ENCODE results near the gene PEG3.

DNA sequence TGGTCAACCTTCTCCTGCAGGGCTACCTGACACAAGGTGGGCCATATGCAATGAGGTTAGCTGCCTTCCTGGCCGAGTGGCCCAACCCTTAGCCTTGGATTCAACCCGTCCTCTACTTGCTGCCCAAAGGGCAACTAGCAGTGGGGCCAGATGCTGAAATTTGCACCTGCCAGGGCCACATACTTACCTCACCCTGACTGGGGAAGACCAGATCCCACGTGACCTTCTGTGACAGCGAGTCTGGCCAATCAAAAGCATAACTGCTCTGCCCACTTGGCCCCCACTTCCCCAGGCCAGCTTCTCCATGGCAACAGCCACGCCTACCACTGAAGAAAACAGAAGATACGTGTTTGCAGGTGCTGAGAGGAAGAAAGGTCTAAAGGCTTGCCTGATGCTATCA is 10.9 kb downstream of the PEG3 start:
- no peak for TF ChIP-seq ZNF396 (CRISPR knock-in tag; IDR thresholded peaks at IDR 0.05; ENCODE audit: borderline replicate concordance)
- TF ChIP-seq MYBL2 (CRISPR knock-in tag; IDR thresholded peaks at IDR 0.05) = no peak
- no peak for TF ChIP-seq ZNF232 (CRISPR knock-in tag; IDR thresholded peaks at IDR 0.05)
- TF ChIP-seq, protein P1, sequence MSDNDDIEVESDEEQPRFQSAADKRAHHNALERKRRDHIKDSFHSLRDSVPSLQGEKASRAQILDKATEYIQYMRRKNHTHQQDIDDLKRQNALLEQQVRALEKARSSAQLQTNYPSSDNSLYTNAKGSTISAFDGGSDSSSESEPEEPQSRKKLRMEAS (CRISPR knock-in tag; IDR thresholded peaks at IDR 0.05) = no peak
- TF ChIP-seq IRF2 (CRISPR knock-in tag; IDR thresholded peaks at IDR 0.05; ENCODE audit: borderline replicate concordance, low read depth) = no peak
- TF ChIP-seq TCF7 (CRISPR knock-in tag; IDR thresholded peaks at IDR 0.05; ENCODE audit: low read depth) = no peak
- TF ChIP-seq CREB1 (CRISPR knock-in tag; IDR thresholded peaks at IDR 0.05) = no peak
- TF ChIP-seq TEAD4 (CRISPR knock-in tag; IDR thresholded peaks at IDR 0.05) = no peak
- TF ChIP-seq, protein P2, sequence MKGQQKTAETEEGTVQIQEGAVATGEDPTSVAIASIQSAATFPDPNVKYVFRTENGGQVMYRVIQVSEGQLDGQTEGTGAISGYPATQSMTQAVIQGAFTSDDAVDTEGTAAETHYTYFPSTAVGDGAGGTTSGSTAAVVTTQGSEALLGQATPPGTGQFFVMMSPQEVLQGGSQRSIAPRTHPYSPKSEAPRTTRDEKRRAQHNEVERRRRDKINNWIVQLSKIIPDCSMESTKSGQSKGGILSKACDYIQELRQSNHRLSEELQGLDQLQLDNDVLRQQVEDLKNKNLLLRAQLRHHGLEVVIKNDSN (CRISPR knock-in tag; IDR thresholded peaks at IDR 0.05) = no peak
- TF ChIP-seq, protein P3, sequence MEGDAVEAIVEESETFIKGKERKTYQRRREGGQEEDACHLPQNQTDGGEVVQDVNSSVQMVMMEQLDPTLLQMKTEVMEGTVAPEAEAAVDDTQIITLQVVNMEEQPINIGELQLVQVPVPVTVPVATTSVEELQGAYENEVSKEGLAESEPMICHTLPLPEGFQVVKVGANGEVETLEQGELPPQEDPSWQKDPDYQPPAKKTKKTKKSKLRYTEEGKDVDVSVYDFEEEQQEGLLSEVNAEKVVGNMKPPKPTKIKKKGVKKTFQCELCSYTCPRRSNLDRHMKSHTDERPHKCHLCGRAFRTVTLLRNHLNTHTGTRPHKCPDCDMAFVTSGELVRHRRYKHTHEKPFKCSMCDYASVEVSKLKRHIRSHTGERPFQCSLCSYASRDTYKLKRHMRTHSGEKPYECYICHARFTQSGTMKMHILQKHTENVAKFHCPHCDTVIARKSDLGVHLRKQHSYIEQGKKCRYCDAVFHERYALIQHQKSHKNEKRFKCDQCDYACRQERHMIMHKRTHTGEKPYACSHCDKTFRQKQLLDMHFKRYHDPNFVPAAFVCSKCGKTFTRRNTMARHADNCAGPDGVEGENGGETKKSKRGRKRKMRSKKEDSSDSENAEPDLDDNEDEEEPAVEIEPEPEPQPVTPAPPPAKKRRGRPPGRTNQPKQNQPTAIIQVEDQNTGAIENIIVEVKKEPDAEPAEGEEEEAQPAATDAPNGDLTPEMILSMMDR (IDR thresholded peaks at IDR 0.05) = no peak
- no peak for TF ChIP-seq GABPB1 (CRISPR knock-in tag; IDR thresholded peaks at IDR 0.05)

Data from WTC11 (cell line).